GM21723 (cell line): ENCODE measurements around the gene MARS1.
"Not testable (repeated sequence)": the region's sequence is repeated elsewhere in the genome, so short reads cannot be mapped to it uniquely, and the experiment has no call there.

Source experiments
- ATAC-seq: cut with Tn5 transposase; IDR thresholded peaks from one replicate; pipeline ENCODE4 v1.9.1; 2021; ENCODE audit warnings: mild to moderate bottlenecking, moderate library complexity; ENCODE audit not compliant: unreplicated experiment

The MARS1 gene

DNA sequence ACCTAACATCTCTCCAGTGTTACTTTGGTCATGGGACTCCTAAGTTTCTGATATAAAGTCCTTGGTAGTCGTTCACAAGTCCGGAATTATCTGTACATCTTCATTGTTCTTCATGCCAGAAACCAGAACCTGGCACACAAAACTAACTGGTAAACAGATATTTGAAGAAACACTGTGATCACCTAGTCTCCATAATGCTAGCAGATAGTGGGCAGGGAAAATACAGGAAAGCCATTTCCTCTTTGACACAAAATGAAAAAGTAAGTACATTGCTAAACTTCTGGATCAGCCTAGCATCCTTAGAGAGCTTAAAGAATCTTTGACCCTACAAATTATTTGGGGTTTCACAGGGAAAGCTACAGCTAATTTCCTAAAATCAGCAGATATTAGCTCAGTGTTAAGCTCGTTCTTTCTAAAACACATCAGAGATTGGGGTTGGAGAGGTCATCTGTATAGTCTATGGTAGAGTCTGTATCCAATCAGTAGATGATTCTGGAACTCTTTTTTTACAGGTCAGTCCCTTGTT is 27.6 kb downstream of the MARS1 start:
- ATAC-seq: no peak

DNA sequence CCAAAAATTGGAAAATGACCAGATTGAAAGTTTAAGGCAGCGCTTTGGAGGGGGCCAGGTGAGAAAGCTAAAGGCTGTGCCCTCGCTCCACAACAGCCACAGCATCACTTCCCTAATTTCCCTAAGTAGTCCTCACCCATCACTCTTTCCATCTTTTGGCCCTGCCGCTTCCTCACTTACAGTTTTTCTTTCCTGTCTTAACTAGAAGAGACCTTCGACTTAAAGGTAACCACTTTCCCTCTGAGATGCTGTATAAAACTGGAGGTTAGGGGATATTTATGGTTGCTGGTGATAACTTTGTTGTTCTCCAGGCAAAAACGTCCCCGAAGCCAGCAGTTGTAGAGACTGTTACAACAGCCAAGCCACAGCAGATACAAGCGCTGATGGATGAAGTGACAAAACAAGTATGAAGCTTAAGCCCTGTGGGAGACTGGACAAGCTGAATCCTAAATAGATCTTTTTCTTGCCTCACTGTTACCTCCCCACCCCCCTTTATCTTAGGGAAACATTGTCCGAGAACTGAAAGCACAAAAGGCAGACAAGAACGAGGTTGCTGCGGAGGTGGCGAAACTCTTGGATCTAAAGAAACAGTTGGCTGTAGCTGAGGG is 28.2 kb downstream of the MARS1 start:
- ATAC-seq: no peak

DNA sequence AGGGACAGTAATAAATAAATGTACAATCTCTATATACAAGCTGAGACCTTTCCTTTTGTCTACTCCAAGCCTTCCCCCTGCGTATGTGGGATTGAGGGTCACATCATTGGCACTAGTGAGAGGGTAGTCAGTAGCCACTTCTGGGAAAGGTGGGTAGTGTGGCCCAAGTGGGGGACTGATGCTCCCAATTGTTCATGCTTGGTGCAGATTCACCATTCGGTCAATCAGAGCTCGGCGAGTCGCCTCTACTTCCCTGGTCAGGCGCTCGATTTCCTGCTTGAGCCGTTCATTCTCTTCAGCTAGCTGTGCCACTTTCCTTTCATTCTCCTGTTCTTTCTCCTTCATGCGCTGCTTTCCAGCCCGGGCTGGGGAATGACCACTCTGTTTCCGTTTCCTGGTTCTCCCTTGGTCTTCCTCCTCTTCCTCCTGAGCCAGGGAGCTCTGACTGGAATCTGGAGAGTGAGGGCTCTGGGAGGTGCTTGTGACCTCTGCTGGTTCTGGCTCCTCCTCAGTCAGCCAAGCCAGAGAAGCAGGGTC is 28.8 kb downstream of the MARS1 start:
- no peak for ATAC-seq

DNA sequence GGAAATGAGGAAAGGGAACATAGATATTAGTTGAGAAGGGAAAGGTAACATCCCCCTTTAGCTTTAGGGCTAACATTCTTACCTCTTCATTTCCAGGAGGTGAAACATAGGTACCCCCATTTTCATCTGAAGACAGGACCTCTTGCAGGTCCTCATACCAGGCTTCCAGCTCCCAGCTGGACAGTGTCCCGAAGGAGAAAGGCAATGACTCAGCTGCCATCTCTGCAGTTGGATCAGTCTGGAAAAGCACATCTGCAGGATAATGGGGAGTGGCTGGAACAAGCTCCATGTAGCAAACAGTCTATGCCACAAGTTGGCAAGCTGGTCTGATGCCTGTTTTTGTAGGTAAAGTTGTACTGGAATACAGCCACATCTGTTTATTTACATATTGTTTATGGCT is 29.3 kb downstream of the MARS1 start:
- ATAC-seq: no peak

DNA sequence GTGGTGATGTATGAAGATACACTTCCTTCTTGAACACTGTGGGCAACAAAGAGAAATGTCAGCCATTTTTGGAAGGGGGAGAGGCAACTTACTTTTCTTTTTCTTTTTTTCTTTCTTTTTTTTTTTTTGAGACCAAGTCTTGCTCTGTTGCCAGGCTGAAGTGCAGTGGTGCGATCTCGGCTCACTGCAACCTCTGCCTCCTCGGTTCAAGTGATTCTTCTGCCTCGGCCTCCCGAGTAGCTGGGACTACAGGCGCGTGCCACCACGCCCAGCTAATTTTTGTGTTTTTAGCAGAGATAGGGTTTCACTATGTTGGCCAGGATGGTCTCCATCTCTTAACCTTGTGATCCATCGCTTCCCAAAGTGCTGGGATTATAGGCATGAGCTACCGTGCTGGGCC is 29.9 kb downstream of the MARS1 start:
- not testable (repeated sequence) for ATAC-seq

DNA sequence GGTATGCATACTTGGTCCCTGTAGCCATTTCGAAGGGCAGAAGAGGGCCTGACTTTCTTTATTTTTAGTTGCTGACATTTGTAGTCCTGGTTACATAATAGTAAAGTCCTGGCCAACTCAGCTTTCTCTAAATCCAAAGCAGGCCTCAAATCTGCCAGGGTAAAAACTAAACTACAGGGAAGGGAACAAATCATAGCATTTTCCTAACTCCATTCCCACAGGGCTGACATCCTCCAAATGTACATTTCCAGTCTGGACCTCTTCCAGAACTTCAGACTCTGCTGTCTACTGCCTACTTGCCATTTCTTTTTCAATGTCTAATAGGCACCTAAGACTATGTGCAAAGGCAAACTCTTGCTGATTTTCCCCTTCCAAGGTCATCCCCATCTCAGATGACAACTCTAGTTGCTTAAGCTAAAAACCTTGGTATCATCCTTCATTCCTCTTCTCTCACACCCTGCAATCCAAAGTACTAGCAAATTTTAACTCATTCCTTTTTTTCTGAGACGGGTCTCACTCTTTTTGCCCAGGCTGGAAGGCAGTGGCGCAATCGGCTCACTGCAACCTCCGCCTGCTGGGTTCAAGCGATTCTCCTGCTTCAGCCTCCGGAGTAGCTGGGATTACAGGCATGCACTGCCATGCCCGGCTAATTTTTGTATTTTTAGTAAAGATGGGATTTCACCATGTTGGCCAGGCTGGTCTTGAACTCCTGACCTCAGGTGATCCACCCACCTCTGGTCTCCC is 30.5 kb downstream of the MARS1 start:
- ATAC-seq: no peak

DNA sequence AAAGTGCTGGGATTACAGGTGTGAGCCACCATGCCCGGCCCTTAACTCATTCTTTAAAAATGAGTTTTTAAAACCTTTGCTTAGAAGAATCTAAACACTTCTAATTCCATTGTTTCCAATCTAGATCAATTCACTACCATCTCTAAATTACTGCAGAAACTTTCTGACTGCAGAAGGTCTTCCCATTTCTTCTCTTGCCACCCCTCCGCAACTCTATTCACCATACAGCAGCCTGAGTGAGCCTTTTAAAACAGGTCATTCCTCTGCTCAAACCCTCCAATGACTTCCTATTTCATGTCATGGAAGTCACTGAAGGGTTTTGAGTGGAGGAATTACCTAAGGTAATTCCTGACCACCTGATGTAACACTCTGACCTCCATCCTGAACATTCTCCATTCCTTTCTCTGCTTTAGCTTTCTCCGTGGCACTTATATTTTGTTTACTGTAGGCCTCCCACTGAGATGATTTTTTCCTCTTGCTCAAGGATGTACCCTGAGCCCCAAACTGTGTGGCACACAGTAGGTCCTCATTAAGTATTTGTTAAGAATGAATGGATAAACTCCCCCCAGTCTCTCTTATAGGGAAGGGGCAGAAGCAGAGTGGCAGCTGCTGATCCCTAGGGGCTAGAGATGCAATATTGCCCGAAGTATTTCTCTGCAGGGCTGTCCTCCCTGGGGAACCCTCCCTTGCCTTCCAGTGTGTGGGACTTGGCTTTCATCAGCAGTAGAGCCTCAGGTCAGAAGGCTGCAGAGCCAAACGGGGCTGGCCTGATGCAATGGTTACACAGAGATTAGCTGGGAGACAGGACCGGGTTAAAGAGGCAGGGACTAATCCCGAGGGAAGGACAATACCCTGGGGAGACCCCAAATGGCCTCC is 31.3 kb downstream of the MARS1 start:
- ATAC-seq: no peak

DNA sequence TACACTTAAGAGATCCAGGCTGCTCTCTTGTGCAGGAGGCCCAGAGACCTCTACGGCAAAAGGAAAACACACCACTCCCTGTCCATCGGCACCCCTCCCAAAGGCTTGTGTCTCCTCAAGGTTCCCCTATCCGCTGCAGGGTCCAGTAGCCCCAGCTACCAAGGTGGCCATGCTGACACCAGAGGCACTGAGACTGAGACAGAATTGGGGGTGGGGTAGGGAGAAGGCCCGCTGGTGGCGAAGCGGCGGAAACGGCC is 31.9 kb downstream of the MARS1 start:
- peak; percentile 1 for ATAC-seq

DNA sequence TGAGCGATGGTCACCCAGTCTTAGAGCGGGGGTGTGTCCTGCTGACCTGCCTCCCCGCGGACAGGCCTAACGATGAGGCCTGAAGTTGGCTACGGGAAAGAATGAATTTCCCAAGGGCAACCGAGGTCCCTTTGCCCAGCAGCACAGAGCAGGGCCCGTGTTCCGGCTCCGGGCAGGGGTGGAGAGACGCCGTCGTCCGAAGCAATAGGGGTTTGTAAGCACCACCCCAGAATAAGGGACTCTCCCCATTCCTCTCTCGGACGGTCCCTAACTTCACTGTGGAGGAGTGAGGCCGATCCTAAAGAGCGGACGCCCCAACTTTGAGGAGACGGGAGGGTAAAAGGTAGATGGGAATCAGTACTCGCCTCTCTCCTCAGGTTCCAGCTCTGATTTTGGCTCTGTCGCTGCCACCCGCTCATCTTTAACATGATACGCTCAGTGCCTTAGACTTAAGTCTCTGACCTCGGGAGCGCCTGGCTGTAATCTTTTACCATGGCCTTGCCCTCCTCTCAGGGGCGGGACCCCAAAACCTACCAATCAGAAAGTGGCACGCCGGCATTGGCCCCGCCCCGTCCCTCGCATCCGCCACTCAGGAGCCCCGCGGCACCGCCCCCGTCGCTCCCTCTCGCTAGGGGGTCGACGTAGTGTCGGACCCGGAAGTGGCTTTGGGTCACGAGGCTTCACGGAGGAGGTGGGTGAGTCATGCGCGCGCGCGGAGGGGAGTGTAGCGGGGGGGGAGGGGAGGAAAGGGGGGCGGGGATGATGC is 32.4 kb downstream of the MARS1 start, which contains the start of gene DDIT3:
Gene DDIT3, minus strand, starts transcription at position 462 of the 766 bp plus-strand sequence. CDS start 3,108 bp downstream, outside the sequence.
- ATAC-seq: peak; percentile 66

DNA sequence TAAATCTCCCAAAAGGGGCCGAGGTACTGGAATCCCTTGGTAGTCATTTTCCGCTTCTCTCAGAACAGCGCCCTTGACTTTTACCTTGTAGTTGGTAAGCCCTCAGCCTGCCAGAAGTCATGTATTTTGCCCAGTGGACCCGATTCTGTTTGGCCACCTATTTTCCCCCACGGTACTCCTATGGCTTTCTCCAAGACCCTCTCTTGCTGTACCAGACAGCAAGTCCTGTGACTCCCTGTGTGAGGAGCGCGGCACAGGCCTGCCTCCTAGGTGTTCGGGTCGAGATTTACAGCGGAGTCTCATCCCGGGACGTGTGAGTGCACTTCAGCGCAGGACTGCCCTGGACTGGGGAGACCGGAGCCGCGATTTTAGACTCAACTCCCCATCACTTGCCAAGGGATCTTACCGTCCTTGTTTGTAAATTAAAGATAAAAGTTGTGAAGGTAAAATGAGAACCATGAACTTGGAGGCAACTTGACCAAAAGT is 33.7 kb downstream of the MARS1 start:
- ATAC-seq: no peak

DNA sequence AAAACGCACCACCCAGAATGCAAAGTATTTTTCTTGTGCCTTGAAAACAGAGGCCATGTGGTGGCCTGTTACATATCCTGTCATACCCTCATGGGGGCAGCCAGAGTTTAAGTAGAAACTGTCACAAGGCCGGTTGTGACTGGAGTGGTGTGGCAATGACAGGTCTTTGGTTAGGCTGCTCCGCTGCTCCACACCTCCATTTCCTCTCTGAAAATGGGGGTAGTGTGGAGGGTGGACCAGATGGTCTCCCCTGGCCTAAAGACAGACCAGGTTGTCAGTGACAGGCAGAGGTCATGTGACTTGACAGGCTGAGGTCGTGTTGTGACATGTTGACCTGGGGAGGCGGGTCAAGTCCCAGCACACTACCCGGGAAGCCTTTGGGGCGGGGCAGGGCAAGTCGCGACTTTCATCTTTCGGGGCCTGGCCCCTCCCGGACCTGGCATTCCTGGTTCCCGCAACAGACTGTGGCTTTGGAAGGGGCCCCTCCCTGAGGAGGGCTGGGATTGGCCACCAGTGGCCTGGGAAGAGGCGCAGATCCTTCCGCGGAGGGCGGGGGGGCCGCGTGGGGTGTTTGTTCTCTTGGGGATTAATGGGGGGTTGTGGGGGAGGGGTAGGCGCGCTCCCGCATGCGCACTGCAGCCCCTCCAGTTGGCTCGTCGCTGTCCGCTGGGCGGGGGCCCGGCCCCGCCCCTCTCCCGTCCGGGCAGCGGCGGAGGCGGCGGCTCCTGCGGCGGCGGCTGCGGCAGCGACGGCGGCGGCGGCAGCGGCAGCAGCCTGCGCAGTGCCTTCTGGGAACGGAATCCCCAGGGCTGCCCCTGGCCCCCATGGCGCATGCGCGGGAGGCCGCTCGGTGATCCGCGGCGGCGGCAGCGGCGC is 34.4 kb downstream of the MARS1 start, which contains the start of gene MBD6:
Gene MBD6, plus strand, starts transcription at position 814 of the 876 bp plus-strand sequence. CDS start 1,480 bp downstream, outside the sequence.
- peak; percentile 49 for ATAC-seq

DNA sequence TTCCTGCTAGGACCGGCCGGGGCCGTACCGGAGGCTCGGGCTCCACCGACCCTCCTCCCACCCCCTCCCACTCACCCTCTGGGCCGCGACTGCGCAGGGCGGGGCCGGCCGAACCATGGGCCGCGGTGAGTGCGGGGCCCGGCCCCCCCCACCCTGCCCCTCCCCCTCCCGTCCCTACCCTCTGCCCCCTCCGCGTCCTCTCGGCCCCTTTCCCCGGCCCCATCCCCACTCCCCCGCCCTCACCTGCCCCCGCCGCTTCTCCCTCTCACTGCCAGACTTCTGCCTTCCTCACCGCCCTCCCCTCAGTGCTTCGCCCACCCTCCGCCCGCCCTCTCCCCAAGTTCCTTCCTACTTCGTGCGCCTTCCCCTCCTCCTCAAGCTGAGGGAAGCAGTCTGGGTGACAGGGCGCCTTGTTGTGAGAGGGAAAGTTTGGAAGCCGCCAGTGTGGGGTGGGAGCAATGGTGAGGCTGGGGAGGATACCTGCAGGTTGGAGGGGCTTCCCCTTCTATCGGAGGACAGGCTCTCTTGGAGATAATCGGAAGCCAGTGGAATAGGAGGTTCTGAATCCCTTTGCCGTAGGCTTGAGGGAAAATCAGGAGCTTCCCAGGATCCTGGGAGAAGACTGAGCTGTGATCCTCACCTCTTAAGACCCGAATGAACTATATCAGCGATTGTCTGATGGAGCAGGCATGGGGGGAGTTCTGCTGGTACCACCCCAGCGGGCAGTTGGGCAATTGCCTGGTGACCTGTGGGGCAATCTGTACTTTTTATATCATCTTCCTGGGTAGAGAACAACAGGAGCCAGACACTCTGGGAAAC is 35.2 kb downstream of the MARS1 start:
- no peak for ATAC-seq

DNA sequence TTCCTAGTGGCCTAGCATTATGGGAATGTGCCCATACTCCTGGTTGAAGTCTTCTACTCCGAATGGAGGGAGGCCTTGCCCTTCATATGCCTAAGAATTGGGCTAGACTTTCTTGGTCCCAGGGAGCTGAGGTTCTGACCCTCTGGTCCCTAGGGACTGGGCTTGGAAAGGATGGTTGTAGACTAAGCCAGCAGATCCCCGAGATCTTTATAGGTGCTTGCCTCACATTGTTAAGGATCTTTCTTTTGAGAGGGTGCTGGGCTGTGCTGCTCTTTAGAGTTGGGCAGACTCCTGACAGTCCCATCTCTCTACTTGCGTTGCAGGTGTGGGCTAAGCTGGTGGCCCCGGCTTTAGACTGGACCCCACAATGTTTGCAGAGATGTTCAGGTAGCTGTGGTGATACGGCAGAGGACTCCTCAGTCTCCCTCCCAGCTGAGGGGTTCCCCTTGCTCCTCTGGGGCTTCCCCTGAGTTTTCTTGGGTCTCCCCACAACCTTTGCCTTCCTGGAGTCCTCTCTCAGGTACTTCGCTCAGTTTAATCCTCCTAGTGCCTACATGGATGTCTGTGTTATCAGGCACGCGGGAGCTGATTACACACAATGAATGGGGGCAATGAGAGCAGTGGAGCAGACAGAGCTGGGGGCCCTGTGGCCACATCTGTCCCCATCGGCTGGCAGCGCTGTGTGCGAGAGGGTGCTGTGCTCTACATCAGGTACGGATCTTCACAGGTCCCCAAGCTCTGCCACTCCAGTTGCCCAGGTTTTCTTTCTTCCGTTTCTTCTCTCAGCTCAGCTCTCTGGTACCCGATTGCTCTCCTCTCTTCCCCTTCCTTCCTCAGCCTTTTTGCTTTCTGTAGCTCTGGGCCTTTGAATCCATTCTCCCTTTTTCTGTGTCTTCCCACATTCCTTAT is 36.1 kb downstream of the MARS1 start:
- no peak for ATAC-seq

DNA sequence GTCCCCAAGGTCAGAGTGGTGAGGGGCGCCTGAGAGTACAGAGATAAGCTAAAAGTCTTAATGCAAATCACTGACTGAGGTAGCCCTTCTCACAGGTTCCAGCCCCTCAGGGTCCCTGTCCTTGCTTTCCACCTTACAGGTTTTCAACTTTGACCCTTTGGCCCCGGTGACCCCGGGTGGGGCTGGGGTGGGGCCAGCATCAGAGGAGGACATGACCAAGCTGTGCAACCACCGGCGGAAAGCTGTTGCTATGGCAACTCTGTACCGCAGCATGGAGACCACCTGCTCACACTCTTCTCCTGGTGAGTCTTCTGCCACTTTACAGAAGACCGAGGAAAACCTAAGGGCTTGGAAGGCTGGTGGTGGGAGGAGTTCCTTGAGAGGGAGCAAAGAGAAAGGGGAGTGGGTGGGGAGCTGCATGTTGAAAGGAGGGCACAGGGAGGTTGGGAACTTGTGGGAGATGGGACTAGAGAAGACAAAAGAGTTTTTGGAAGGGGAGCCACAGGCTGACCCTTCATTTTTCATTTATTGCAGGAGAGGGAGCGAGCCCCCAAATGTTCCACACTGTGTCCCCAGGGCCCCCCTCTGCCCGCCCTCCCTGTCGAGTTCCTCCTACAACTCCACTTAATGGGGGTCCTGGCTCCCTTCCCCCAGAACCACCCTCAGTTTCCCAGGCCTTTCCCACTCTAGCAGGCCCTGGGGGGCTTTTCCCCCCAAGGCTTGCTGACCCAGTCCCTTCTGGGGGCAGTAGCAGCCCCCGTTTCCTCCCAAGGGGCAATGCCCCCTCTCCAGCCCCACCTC is 37.1 kb downstream of the MARS1 start:
- no peak for ATAC-seq

DNA sequence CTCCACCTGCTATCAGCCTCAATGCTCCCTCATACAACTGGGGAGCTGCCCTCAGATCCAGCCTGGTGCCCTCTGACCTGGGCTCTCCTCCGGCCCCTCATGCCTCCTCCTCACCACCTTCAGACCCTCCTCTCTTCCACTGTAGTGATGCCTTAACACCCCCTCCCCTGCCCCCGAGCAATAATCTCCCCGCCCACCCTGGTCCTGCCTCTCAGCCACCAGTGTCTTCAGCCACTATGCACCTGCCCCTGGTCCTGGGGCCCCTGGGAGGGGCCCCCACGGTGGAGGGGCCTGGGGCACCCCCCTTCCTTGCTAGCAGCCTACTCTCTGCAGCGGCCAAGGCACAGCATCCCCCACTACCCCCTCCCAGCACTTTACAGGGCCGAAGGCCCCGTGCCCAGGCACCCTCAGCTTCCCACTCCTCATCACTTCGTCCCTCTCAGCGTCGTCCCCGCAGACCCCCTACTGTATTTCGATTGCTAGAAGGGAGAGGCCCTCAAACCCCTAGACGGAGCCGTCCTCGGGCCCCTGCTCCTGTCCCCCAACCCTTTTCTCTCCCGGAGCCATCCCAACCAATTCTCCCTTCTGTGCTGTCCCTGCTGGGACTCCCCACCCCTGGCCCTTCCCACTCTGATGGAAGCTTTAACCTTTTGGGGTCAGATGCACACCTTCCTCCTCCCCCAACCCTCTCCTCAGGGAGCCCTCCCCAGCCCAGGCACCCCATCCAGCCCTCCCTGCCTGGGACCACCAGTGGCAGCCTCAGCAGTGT is 37.9 kb downstream of the MARS1 start:
- no peak for ATAC-seq
